Lung (tissue), 12 donors: Measurements from ENCODE around the gene RIC8B. TPM values are rescaled to one million over a fixed set of nuclear protein-coding genes. Genes with fewer than 3 reads are reported as not detected.
A peak's percentile ranks its signal among the peaks of the same experiment; 100 is the strongest.

Experiments
- ATAC-seq: fragments of 200-7000 bp; cut with Tn5 transposase; one replicate; pipeline ENCODE4 v1.9.1; 2020; ENCODE audit warnings: moderate number of reproducible peaks; ENCODE audit not compliant: insufficient read depth, low FRiP score
- DNase-seq, 3 donors: peaks; one replicate each; pipeline ENCODE4 v3.0.0-alpha.2; 2013 to 2017
- H3K27ac ChIP-seq, 2 donors: one replicate each; pipeline ENCODE4 v1.5.1; 2013; ENCODE audit warnings: mild to moderate bottlenecking in 2 of 2, moderate library complexity in 2 of 2, control low read depth in 1 of 2, inconsistent platforms in 1 of 2, low read depth in 1 of 2, low read length in 1 of 2
- H3K27me3 ChIP-seq, 3 donors: one replicate each; pipeline ENCODE4 v1.5.1; 2013; ENCODE audit warnings: low read length in 2 of 3; ENCODE audit not compliant: control insufficient read depth in 3 of 3, insufficient read depth in 3 of 3
- H3K36me3 ChIP-seq, 4 donors: one replicate each; pipeline ENCODE4 v1.5.1; 2013; ENCODE audit warnings: low read length in 4 of 4, mild to moderate bottlenecking in 1 of 4, moderate library complexity in 1 of 4; ENCODE audit not compliant: control insufficient read depth in 4 of 4, insufficient read depth in 4 of 4
- H3K4me1 ChIP-seq, 5 donors: one replicate each; pipeline ENCODE4 v1.5.1; 2013; ENCODE audit warnings: low read length in 5 of 5, mild to moderate bottlenecking in 2 of 5, moderate library complexity in 1 of 5; ENCODE audit not compliant: control insufficient read depth in 5 of 5, insufficient read depth in 5 of 5
- H3K4me3 ChIP-seq: one replicate; pipeline ENCODE4 v1.5.1; 2013; ENCODE audit warnings: mild to moderate bottlenecking, control low read depth, moderate library complexity
- H3K9ac ChIP-seq, 2 donors: one replicate each; pipeline ENCODE4 v1.5.1; 2013; ENCODE audit warnings: low read length in 2 of 2, control low read depth in 1 of 2; ENCODE audit not compliant: insufficient read depth in 1 of 2
- H3K9me3 ChIP-seq, 4 donors: one replicate each; pipeline ENCODE4 v1.5.1; 2013; ENCODE audit warnings: low read length in 3 of 4, mild to moderate bottlenecking in 1 of 4, moderate library complexity in 1 of 4; ENCODE audit not compliant: control insufficient read depth in 4 of 4, insufficient read depth in 3 of 4
- CTCF ChIP-seq: IDR thresholded peaks from 2 replicates; pipeline ENCODE4 v1.5.1; 2012; ENCODE audit warnings: mild to moderate bottlenecking; ENCODE audit errors: control extremely low read depth, extremely low read depth
- WGBS, 2 donors: extraction: QIAGEN DNeasy Blood & Tissue Kit; methylation state at CpG; one replicate each; pipeline ENCODE4 v1.1.7; 2013; 5-methylcytosine and 5-hydroxymethylcytosine counted together
- polyA plus RNA-seq, 2 donors: library from polyadenylated mRNA; stranded (reverse); fragments of 200-250 nt; gene quantifications; one replicate each; pipeline ENCODE4 v1.2.1, GENCODE V29; 2013
- total RNA-seq, 2 donors: library from RNA; depleted of rRNA in 1 of 2; stranded (reverse); fragments of >200 nt in 1 of 2; gene quantifications; one replicate each; pipeline ENCODE4 v1.2.1, GENCODE V29; 2014 to 2021
- donor health status: control.
- donor health status: control.
- donor health status: Bipolar disorder and iron deficiency.
- donor health status: healthy.
- donor health status: DM: yes; HTN: yes; CAD: no.

RIC8B gene
- total and polyA plus RNA-seq, 4 donors, result 3.3 to 14.4 (median 8.2) TPM

DNA sequence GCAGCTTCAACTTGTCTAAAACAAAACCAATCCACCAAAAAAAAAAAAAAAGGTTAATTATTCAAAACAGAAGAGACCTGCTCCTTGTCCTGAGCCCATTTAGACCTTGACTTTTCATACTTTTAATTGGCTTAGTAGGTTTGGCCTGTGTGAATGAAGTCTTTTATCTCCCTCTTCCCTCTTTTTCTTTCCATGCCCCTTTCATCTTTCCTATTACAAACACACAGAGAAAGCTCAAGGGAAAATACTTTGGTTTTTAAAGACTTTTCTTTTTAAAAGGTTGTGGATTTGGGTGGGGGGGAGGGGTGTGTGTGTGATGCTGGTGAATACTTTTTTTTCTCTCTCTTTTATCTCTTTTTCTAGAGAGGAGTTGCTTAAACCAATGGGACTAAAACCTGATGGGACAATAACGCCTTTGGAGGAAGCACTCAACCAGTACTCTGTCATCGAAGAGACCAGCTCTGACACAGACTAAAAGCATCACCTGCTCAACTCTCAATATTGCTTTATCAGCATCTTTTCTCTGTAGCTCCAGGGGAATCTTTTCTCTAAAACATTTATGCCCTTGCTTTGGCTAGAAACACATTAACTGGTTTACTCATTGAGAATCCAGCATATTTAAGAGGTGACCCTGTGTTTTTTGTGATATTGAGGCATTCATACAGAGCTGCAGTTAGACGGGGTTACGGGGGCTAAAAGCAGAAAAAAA lies 111.2 kb downstream of the RIC8B start:
- Histone ChIP-seq H3K4me3 (no peak overlapping the region), H3K9ac (no peak overlapping the region), H3K36me3 (peaks cover 6 to 20% (median 11%) of the 10 kb centered on the region in 4 donors), H3K27ac (no peak overlapping the region), H3K4me1 (no peaks in the 10 kb centered on the region), H3K27me3 (no peaks in the 10 kb centered on the region), H3K9me3 (no peaks in the 10 kb centered on the region)
- TF ChIP-seq CTCF, result no peak
- DNase-seq (no peak), ATAC-seq (no peak)
- WGBS, 2 donors, result 96 to 99% methylated on average over 4 of the region's 4 CpGs

DNA sequence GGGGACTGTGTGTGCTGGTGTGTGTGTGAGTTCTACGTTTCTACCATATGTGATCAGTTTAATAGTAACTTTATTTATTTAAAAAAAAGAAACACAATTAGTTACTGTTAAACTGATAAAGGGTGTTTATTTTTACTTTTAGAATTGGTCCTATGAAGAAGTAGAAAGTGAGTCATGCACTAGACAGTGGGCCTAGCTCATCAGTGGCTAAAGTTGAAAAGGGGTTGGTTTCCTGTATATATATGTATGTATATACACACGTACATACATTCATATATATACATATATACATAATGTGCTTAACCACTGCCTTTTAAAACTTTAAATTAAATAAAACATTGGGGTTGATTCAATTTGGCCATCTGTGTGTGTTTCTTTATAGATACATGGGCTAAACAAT lies 112.5 kb downstream of the RIC8B start:
- no peak for TF ChIP-seq CTCF
- H3K36me3 ChIP-seq, result peaks cover 2 to 20% (median 11%) of the 10 kb centered on the region in 4 donors
- H3K4me1 ChIP-seq, result no peaks in the 10 kb centered on the region
- 87 to 94% methylated on average over 2 of the region's 2 CpGs for WGBS, 2 donors
- no peak overlapping the region for H3K9ac ChIP-seq
- H3K4me3 ChIP-seq, result no peak overlapping the region
- ATAC-seq, result no peak
- DNase-seq, result no peak
- H3K27me3 ChIP-seq, result no peaks in the 10 kb centered on the region
- no peaks in the 10 kb centered on the region for H3K9me3 ChIP-seq
- H3K27ac ChIP-seq, result no peak overlapping the region

DNA sequence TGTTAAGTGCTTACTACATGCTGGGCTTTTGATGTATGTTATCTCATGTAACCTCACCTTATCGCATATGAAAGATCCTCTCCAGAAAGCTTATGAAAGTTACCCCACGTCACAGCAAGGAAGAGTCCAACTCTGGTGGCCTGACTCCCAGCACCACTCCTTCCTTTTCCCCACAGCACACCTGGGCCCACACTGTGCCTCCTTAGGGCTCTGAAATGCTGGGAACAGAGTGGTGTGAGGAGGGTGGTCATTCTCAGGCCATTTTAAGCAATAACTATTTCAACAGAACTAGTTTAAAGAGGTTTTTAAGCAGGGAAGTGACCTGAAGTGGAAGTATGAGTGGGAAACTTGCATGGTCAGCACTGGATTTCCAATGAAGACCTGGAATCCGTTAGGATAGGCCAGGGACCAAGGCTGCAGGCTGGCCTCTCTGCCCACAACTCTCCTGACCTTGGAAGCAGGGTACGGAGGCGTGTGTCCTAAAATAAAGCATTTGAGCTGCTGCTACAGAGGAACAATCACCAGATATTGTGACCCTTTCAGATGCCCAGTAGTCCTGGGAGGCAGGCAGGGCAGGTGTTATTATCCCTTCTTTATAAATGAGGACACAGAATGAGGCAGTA lies 114.0 kb downstream of the RIC8B start:
- no peak for ATAC-seq
- Histone ChIP-seq H3K9me3 (peaks cover 0 to 3% (median 0%) of the 10 kb centered on the region in 4 donors), H3K36me3 (peaks cover 0 to 14% (median 5%) of the 10 kb centered on the region in 4 donors), H3K4me3 (no peak overlapping the region), H3K27me3 (no peaks in the 10 kb centered on the region), H3K4me1 (peaks cover 0 to 3% (median 0%) of the 10 kb centered on the region in 5 donors), H3K27ac (peak overlapping the region in 1 of 2 donors; percentile 32), H3K9ac (no peak overlapping the region)
- WGBS, 2 donors, result 75 to 86% methylated on average over 5 of the region's 5 CpGs
- DNase-seq, result no peak
- TF ChIP-seq CTCF, result no peak
